Activated CD8-positive, alpha-beta memory T cell treated with anti-CD3 and anti-CD28 coated beads for 36 hours (primary cell): Measurements from ENCODE around the gene SLC25A19. TPM values are rescaled to one million over a fixed set of nuclear protein-coding genes. Genes with fewer than 3 reads are reported as not detected.

Source experiments
- total RNA-seq, 2 experiments: library from RNA; stranded (reverse); gene quantifications; one replicate each; pipeline ENCODE4 v1.2.3, GENCODE V29; 2021

The SLC25A19 gene
- total RNA-seq, 2 experiments from 2014 or later, result 136 to 141 TPM

Other genes with a start within 250 kb of the SLC25A19 start
- gene ATP5PD, start 242.5 kb downstream of the SLC25A19 start, total RNA-seq, result 100 to 1,000 TPM; 175 to 181 TPM
- 10 to 100 TPM; 16.8 to 19.1 TPM for gene KCTD2, start 242.2 kb downstream of the SLC25A19 start, total RNA-seq
- 1 to 10 TPM; 2.3 to 2.8 TPM for gene SLC16A5, start 201.5 kb downstream of the SLC25A19 start, total RNA-seq
- gene ARMC7, start 179.5 kb downstream of the SLC25A19 start, total RNA-seq, result 10 to 100 TPM; 10.8 to 11.8 TPM
- gene NT5C, start 157.7 kb downstream of the SLC25A19 start, total RNA-seq, result 10 to 100 TPM; 77.0 to 81.4 TPM
- 100 to 1,000 TPM; 233 to 238 TPM for gene JPT1, start 134.9 kb downstream of the SLC25A19 start, total RNA-seq
- gene SUMO2, start 106.5 kb downstream of the SLC25A19 start, total RNA-seq, result 100 to 1,000 TPM; 634 to 647 TPM
- gene NUP85, start 83.8 kb downstream of the SLC25A19 start, total RNA-seq, result 100 to 1,000 TPM; 141 to 151 TPM
- gene GGA3, start 27.8 kb downstream of the SLC25A19 start, total RNA-seq, result 10 to 100 TPM; 67.5 to 68.8 TPM
- 100 to 1,000 TPM in 1 of 2 experiments, 10 to 100 TPM in 1; 98.9 to 102 TPM for gene MRPS7, start 27.6 kb downstream of the SLC25A19 start, total RNA-seq
- 10 to 100 TPM; 42.4 to 43.9 TPM for gene MIF4GD, start 18.2 kb downstream of the SLC25A19 start, total RNA-seq
- gene GRB2, start 116.2 kb upstream of the SLC25A19 start, total RNA-seq, result 100 to 1,000 TPM; 181 to 182 TPM
- 10 to 100 TPM; 61.5 TPM for gene TMEM94, start 167.2 kb upstream of the SLC25A19 start, total RNA-seq
- 1 to 10 TPM; 7.4 TPM for gene CASKIN2, start 226.1 kb upstream of the SLC25A19 start, total RNA-seq
- gene TSEN54, start 227.1 kb upstream of the SLC25A19 start, total RNA-seq, result 10 to 100 TPM; 55.3 to 55.5 TPM
- gene LLGL2, start 236.3 kb upstream of the SLC25A19 start, total RNA-seq, result 10 to 100 TPM; 10.6 to 13.1 TPM